COR-L47 (cell line): ENCODE results near the gene OSBPL2.
A peak's percentile ranks its signal among the peaks of the same experiment; 100 is the strongest.

Experiments
- DNase-seq: peaks from one replicate; lab custom pipeline; 2025; lab: John Stamatoyannopoulos, UW

OSBPL2 gene

GRCh38 chr20:62237801-62238568 is at the start of gene OSBPL2:
TSS of gene OSBPL2 (plus strand) at chr20:62238521. CDS start at chr20:62256185, 17,664 bp downstream.
- DNase-seq = peak; percentile 98

GRCh38 chr20:62190639-62191411 is 47.5 kb upstream of the OSBPL2 start:
- no peak for DNase-seq

- no peak for DNase-seq
Observed at GRCh38 chr20:62191781-62192559, 46.4 kb upstream of the OSBPL2 start.

DNA sequence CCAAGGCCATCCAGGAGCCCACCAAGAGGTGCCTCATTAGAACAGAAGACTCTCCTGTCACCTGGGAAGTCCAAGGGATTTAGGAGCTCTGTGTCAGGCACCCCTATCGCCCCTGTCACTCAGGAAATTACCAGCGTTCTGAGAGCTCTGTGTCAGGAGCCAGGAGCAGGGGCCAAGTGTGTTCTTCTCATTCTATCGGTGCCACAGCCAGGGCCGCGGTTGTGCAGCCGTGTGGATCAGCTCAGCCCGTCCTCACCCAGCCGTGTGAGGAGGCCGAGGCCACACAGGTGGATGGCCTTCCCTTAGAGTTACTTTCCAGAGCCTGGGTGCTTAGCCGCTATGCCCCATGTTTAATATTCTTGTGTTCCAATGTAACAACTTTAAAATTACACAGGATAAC is 45.7 kb upstream of the OSBPL2 start:
- no peak for DNase-seq

DNA sequence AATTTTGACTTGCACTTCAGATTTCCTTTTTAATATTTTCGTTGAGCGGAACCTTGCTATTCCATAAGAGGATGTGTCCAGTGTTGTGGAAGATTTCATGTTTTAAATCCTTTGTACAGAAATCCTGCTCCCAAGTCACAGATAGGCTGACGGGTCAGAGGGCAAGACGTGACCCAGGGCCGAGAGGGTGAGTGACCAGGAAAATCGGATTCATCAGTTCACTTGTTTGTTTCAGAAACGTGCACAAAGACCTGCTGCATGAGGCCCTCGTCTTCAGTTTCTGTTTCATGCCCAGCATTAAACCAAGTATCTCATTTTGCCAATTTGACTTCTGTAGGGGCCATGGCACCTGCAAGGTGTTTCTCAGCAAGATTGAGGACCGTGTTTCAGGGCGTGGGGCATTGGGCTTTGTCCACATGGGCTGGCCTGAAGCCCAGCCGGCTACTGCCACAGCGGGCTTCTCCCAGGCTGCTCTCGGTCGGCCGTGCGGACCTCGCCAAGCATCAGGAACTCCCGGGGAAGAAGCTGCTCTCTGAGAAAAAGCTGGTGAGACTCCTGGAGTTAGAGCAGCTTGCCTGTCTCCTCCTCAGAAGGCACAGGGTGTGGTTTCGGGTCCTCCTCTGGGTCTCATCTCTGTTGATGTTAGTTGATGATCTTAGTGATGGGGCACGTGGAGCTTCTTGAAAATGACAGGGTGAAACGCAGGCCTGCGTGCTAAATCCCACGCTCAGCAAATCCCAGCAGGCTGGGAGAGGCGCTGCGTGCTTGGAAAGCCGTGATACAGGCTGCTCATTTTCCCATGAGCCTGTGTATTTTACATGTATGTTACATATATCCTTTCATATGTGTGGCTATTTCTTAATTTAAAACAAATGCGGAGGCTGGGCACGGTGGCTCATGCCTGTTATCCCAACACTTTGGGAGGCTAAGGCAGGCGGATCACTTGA is 45.0 kb upstream of the OSBPL2 start:
- no peak for DNase-seq

DNA sequence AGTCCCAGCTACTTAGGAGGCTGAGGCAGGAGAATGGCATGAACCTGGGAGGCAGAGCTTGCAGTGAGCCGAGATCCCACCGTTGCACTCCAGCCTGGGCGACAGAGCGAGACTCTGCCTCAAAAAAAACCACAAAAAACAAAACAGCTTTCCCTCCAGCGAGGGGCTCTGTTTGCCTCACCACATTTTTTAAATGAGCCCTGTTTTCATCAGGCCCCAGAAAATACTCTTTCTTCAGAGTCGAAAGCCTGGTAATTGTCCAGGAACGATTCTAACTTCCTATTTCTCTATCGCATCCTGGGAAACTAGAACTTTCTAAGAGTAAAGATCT is 43.3 kb upstream of the OSBPL2 start:
- DNase-seq = no peak

- DNase-seq = no peak
Observed at GRCh38 chr20:62195736-62196135, 42.6 kb upstream of the OSBPL2 start.

DNA sequence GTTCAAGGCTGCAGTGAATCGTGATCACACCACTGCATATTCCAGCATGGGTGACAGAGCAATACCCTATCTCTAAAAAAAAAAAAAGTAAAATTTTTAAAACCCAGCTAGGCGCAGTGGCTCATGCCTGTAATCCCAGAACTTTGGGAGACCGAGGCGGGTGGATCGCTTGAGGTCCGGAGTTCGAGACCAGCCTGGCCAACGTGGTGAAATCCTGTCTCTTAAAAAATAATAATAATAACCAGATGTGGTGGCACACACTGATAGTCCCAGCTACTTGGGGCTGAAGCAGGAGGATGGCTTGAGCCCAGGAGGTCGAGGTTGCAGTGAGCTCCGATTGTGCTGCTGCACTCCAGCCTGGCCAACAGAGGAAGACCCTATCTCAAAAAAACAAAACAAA is 42.0 kb upstream of the OSBPL2 start:
- DNase-seq = no peak

DNA sequence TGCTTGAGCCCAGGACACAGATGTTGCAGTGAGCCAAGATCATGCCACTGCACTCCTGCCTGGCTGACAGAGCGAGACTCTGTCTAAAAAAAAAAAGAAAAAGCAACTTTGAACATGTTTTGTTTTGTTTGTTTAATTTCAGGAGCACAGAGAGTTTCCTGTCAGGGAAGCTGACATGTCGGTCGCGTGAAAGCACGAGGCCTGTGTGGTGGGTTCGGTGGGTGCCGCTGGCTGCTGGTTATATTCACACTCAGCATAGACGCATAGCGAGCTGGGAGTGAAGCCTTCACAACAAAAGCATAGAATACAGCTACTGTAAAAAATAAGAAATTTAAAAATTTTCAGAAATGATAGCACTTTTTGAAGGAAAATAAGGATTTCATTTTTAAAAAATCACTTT is 41.0 kb upstream of the OSBPL2 start:
- DNase-seq = no peak

DNA sequence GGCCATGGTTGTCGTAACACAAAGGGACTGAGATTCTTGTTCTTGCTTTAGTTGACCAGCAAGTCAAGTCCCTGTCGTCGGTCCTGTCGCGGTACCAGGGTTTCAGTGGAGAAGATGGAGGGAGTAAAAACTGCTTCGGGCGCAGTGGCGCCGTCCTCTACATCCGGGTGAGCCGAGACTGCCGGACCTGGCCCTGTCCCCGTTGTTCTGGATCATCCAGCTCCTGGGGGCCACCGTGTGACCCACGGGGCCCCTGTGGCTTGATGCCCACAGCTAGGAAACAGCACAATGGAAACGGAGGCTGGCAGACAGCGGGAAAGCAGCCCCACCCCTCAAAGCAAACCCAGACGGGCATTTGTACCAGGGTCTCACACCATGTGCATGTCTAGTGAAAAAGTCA is 40.5 kb upstream of the OSBPL2 start:
- no peak for DNase-seq

DNA sequence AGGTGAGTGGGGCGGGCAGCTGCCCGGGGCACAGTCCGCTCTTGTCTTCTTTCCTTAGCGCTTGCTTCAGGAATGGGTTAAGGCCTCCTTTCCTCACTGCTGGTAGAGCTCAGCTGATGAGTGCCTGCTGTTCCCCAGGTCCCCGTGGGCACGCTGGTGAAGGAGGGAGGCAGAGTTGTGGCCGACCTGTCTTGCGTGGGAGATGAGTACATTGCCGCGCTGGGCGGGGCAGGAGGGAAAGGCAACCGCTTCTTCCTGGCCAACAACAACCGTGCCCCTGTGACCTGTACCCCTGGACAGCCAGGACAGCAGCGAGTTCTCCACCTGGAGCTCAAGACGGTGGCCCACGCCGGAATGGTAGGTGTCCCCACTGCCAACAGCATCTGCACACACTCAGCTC is 39.8 kb upstream of the OSBPL2 start:
- no peak for DNase-seq

- DNase-seq = no peak
Observed at GRCh38 chr20:62198931-62199330, 39.4 kb upstream of the OSBPL2 start.

DNA sequence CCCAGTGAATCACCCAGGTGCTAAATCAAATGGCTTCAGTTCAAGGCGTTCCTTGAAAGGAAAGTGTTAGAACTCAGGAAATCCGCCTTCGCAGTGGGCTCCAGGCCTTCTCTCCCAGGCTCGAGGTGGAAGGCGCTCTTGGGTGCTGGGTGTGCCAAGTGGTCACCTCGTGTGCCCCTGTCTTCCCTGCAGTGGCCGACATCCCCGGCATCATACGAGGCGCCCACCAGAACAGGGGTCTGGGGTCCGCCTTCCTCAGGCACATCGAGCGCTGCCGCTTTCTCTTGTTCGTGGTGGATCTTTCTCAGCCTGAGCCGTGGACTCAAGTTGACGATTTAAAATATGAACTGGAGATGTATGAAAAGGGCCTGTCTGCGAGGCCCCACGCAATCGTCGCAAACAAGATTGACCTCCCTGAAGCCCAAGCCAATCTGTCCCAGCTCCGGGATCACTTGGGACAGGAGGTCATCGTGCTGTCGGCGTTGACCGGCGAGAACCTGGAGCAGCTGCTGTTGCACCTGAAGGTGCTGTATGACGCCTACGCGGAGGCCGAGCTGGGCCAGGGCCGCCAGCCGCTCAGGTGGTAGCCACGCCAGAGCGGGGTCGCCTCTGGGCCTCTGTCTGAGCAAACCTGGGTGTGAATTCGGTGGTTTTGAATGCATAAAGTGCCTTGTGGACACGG is 37.7 kb upstream of the OSBPL2 start:
- no peak for DNase-seq

GRCh38 chr20:62201173-62202082 is 36.9 kb upstream of the OSBPL2 start:
- DNase-seq = no peak

DNA sequence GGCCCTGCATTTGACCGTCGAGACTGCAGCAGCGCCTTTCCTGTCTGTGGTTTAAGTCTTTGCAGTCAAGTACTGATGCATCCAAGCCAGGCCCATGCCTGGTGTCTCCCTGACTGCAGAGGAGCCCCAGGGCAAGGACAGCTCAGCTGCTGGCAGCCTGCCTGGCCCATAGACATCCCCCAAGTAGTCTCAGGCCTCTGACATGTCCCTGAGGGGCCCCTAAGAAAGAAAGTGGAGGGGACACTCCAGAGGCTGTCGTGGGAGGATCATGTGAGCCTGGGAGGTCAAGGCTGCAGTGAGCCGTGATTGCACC is 36.3 kb upstream of the OSBPL2 start:
- DNase-seq = no peak

DNA sequence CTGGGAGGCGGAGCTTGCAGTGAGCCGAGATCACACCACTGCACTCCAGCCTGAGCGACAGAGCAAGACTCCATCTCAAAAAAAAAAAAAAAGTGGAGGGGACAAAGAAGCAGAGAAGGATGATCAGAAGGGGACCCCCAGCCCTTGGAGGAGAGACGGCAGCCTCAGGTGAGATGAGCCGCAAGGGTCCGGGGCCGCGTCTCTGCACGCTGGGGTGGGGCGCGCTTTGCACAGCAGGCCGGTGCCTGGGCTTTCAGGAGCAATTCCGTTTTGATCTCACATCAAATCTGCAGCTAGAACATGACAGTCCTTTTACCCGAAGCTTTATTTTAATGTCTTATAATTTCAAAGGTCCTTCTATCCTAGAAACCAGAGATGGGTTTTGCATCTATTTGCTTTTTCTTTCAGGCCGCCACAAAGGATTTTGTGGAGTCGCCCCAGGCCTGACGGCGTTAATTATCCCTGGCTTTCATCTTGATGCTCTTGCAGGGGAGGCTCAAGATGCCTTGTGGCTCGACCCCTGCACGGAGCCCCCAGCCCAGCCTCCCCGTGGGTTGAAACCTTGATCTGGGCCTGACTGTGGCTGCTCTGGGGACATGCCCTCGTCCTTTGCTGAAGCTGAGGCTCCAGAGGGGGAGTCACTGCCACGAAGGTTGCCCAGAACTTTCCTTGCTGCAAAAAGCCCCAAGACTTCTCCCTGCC is 35.5 kb upstream of the OSBPL2 start:
- no peak for DNase-seq

DNA sequence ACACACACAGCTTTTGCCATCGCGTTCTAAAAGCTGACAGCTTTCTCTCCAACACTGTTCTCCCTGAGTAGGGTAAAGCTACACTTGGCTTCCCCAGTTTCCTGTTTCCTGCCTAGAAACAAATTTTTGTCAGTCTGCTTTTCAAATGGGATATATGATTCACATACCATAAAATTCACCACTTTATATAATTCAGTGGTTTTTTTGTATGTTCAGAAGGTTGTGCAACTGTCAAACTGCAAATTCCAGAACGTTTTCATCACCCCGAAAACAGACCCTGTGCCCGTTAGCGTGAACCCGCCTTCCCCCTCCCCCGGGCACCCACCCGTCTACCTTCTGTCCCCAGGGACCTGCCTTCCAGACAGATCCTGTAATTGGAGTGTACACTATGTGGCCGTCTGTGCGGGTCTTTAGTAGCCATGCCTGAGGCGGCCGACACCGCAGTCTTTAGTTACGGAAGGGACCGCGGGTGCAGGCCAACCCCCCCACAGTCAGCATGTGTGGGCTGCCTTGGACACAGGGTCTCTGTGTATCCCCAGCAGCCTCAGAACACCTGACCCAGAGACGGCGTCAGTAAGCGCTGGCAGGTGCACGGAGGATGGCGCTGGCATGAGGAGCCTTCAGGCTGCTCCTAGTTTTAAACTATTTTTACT is 34.8 kb upstream of the OSBPL2 start:
- no peak for DNase-seq

GRCh38 chr20:62205618-62206387 is 32.5 kb upstream of the OSBPL2 start:
- DNase-seq = no peak
